Measurements from ENCODE around the gene DNAH11.
"Not testable (repeated sequence)": the region's sequence is repeated elsewhere in the genome, so short reads cannot be mapped to it uniquely, and the experiment has no call there.

Gene DNAH11

GRCh38 chr7:21624320-21624719, 81.5 kb downstream of the DNAH11 start:
- no peak for DNase-seq

DNA sequence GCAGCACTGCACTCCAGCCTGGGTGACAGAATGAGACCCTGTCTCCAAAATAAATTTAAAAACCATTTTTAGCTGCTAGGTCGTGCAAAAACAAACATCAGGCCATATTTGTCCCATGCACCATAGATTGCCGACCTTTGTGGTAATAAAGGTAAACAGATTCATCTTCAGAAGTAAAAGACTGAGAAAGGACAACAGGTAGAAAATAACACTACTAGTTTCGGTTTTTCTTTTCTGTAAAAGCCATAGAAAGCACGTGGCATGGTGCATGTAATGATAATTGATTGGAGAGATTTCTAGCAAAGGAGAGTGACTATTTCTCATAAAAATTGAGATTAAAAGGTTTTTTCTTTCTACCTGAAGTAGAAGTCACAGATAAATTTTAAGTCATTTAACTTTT, 93.9 kb downstream of the DNAH11 start:
- DNase-seq: no peak

GRCh38 chr7:21639206-21639868, 96.5 kb downstream of the DNAH11 start:
- no peak for DNase-seq

DNA sequence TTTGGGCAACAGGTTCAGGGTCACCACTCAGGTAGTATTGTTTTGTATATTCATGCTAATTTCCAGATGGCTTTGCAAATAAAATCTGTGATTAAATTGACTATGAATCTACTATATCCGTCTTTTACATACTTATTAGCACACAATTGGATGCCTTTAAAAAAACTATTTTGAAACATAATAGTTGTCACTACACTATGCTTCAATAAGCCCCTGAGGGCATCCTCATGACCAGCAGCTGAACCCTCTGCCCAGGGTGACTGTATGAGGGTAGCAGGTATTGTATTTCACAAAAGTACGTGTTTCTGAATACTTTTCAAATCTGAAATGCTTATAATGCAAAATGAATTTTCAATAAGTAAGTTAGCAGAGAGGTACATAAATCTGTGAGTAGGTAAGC, 97.3 kb downstream of the DNAH11 start:
- DNase-seq: no peak

GRCh38 chr7:21641546-21641945, 98.7 kb downstream of the DNAH11 start:
- DNase-seq: no peak

DNA sequence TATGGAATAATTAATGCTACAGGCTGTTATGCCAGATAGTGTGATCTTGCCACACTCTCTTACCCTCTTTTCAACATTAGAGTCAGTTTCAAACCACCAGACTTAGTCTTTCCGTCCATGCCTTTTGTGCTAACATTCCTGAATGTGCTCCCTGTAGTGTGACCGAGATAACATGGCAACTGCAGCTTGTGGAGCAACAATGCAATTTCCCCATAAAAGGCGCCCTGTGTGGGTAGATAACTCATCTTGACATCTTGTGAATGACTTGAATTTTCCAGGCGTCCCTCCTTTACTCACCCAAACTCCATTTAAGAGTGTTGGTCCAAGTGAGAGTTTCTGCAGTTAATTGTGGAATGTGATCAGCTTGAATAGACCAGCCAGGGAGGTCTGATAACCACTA, 99.6 kb downstream of the DNAH11 start:
- DNase-seq: no peak

DNA sequence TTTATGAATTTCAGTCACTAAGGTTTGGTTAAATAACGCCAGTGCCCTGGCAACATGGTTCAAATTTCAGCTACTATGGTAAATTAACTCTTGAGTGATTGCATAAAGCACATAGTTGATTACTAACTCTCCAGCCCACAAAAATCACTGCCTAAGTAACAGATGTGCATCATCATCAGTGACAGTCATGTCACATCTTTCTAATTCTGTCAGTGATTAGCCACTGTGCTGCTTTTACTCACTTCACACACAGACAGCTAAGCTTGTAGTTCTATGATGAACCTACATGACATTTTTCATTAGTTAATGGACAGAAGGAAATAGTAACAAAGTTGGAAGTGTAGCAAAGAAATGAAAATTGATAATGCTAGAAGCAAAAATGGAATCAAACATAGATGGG, 108.9 kb downstream of the DNAH11 start:
- DNase-seq: no peak

DNA sequence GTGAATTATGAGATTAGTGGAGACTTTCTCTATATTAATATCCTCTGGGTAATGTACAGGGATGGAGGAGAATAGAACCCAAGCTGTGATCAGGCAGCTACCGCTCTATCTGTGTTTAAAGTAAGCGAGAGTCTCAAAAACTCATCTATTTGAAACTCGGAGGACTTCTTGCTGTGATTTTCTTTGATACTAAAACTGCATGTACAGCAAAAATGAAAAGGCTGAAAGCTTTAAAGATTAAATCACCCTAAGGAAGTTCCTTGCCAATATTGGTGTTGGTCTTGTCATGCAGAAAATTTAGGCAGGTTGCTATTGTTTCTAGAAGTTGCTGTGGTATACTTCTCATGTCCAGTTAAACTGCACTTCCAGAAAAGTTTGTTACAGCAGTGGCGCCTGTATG, 110.8 kb downstream of the DNAH11 start:
- DNase-seq: no peak

DNA sequence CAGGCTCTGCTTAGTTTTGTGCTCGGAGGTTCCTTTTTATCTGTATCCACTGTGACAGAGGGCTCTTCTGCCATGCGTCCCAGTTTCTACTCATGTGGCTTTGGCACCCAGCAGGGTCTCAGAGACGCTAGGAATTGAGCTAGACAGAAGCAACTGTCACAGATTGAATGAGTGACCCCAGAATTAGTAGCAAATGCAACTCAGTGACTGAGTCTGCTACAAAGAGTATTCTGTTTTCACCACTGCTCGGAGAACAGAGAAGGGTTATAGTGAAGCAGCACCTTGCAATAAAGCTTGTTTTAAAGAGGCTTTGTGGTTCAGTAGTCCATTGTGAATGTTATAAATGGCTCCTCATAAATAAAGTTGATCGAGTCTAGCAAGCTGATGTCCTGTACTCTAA, 113.2 kb downstream of the DNAH11 start:
- DNase-seq: no peak

DNA sequence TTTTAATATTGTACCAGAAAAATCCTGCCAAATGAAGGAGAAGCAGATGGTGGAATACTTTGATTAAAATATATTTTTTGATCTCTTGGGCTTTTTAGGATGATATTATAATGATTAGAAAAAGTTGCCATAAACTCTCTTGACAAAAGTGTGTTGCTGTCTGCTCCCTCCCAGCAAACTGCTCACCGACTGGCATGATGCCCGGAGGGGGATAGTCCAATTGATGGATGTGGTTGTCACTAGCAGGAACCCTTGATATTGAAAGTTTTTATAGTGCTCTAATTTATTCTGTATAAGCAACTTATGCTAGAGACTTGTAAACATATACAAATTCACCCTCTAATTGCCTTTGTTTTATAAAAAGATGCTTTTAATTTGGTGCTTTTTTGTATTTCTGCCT, 114.0 kb downstream of the DNAH11 start:
- DNase-seq: peak; percentile 34

DNA sequence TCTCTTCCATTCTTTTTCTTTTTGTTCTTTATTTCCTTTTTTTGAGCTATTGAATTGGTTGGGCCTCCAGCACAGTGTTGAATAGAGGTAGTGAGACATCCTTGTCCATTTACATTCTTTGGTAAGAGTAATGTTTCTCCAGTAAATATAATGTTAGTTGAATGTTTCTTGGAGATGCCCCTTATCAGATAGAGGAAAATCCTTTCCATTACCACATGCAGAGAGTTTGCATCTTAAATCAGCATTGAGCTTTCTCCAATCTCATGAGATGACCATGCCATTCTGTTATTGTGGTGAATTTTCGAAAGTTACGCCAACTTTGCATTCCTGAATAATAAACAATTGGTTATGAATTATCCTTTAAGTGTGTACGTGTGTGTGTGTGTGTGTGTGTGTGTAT, 127.7 kb downstream of the DNAH11 start:
- DNase-seq: no peak

DNA sequence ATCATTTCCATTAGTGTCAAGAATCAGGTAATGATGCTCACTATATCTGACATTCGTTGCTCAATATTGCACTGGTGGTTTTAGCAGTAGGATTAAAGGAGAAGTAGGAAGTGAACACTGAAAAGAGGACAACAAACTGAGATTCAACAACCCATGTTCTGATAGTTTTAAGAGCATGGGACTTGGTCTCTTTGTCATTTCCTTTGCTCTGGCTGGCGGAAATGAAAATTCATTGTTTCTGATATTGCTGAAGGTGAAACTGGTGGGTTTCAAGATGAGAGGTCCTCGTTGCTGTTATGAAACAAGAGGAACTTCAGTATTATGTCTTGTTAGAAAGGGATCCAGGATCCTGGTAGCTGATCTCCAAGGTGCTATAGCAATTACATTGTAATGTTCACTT, 129.0 kb downstream of the DNAH11 start:
- DNase-seq: no peak

- no peak for DNase-seq
Observed at GRCh38 chr7:21675255-21675654, 132.4 kb downstream of the DNAH11 start.

DNA sequence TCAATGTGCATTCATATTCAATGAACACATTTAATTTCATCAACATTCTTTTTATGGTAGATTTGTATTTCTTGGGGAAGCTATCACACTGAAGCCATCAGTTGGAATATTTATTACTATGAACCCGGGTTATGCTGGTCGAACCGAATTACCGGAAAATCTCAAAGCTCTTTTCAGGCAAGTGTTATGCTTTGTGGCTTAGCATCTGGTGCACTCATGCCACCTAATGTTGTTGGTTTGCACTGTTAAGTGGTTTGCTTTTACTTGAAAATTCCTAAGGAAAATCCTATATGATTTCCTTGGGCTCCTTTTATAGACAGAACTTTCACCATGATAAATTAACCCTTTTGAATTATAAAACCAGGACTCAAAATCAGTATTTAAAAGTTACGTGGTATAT, 147.9 kb downstream of the DNAH11 start:
- DNase-seq: no peak

DNA sequence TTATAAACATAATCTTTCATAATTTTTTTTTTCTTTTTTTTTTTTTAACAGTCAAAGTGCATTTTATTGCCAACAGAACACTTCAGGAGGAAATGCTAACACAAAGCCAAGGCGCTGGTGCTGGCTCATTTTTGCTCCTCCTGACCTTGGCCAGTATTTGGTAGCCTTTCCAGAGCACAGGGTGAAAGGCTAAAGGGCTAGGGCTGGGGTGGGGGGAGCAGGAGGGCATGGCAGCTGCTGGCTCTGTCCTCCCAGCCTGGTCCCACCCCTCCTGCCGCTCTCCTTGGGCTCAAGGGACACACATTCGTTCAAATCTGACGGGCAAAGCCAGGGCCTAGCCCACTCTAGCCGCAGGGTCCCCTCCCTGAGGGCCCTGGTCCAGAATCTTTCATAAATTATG, 148.3 kb downstream of the DNAH11 start:
- DNase-seq: not testable (repeated sequence)

DNA sequence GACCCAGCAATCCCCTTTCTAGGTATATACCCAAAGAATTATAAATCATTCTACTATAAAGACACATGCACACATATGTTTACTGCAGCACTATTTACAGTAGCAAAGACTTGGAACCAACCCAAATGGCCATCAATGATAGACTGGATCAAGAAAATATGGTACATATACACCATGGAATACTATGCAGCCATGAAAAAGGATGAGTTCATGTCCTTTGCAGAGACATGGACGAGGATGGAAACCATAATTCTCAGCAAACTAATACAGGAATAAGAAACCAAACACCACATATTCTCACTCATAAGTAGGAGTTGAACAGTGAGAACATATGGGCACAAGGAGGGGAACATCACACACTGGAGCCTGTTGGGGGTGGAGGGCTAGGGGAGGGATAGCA, 157.7 kb downstream of the DNAH11 start:
- DNase-seq: not testable (repeated sequence)

DNA sequence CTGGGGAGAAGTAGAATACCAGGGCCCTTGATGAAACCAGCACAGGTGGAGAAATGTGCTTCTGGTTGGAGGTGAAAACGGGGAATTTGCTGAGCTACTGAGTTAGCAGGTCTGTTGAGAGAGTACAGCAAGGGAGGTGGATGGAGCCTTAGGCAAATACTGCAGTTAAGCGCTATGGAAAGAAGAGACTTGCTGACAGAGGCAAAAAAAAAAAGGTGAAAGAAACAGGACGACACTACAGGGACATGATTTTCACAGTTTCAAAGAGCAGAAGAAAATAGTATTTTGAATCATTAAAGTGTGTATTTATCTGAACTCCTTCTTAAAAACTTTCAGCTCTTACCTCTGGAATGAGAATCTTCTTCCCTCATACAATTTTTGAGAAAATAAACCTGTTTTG, 159.5 kb downstream of the DNAH11 start:
- DNase-seq: no peak

DNA sequence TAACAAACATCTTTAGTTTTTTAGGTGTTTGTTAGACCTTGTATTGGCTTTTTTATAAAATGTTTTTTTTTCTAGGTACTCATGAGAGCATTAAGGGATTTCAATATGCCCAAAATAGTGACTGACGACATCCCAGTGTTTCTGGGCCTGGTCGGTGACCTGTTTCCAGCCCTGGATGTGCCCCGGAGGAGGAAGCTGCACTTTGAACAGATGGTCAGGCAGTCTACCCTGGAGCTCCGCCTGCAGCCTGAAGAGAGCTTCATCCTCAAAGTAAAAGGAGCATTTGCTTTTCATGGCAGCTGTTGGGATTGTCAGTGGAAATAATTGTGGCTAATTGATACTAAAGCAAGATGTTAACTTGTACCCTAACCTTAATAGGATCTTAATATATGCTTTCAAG, 161.5 kb downstream of the DNAH11 start:
- no peak for DNase-seq

DNA sequence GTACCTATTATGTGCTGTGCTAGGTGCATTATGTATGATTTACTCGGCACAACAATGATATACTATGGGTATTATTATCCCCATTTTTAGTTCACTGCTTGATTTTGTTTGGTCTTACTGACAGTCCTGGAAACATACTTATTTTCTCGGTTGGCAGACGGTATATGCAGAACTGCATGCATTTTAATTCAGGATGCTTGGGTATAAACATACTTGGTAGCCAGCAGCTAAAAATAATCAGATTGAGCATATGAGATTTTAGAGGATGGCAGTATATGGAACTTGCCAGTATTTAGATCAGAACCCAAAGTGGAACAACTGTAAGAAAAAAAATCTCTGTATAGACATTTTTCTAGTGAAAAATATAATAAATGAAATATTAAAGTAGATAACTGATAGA, 163.3 kb downstream of the DNAH11 start:
- DNase-seq: no peak

DNA sequence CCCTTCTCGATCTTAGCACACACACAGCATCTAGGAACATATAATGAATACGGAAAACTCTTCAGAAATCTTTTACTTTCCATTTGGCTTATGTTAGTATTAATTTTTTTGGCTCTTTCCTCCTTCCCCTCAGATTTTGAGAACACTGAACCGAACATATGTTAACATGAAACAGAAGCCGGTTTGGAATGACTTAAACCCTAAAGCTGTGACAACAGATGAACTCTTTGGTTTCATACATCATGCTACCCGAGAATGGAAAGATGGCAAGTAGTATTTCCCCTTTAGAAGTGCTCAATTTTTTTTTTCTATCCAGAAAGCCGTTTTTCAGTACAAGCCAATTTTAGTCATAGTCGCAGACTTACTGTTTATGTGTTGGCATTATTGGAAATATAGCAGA, 164.7 kb downstream of the DNAH11 start:
- DNase-seq: no peak

DNA sequence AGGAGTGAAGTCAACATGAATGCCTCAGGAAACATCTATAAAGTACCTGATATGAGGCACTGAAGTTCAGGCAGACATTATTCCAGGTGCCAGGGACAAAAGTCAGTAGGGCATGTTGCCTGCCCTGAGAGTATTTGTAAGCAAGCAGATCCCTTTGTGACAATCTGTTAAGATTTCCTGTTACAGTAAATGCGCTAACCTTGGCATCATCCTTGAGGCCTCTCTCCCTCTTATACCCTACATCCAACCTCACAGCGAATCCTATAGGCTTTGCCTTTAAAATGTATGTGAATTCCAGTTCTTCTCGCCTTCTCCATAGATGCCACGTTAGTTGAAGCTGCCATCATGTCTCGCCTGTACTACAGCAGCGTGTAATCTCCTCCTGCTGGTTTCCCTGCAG, 165.3 kb downstream of the DNAH11 start:
- DNase-seq: no peak

DNA sequence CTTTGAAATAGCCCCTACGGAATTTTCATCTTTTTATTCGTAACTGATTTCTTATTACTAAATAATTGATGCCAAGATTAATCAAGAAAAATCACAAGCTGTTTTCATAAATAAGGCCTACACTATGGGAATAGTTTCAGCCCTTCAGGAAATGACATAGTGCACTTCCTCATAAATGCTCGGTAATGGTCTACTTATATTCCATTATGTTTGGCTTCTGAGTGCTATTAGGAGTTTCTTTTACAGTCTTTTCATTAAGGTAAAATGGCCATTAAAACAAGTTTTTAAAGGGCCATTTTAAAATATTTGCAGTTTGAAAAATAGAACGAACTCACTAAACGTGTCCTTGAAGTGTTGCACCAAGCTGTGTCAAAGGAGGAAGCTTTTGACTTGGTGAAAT, 174.5 kb downstream of the DNAH11 start:
- DNase-seq: no peak

- DNase-seq: no peak
Observed at GRCh38 chr7:21718391-21718790, 175.6 kb downstream of the DNAH11 start.

DNA sequence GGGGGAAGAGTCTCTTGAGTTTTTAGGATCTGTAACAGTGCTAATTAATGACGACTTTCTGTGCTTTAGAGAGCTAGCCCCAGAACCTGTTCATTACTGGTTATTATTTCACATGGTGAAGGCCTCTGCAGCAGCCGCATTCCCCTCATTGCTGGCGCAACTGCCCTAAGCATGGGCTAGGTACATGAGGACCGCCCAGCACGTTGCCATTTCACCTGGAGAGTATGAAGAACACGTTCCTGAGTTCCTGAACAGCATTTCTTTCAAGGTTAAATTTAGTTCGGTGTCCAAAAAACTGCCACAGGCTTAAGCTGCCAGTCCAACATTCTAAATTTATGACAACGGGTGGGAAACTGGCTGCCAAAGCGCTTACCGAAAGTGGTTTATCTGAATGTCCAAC, 177.0 kb downstream of the DNAH11 start:
- DNase-seq: no peak

DNA sequence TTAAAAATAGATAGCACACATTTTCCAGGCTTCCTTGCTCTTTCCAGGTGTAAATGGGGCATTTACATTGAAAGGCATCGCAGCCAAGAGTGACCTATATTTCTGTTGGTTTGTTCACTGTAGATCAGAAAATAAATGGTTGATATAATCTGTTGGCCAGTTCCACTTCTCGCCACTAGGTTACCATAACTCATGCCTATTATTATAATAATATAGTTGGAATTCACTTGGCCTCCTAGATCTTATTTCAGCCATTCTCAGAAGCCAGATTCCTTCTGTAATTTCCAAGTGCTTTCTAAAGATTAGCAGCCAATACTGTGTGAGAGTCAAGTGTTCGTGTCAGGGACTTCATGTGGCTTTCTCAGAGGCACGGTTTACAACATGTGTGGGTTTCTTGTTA, 179.5 kb downstream of the DNAH11 start:
- no peak for DNase-seq

- DNase-seq: no peak
Observed at GRCh38 chr7:21724562-21724961, 181.7 kb downstream of the DNAH11 start.

Data from NCI-H1105 (cell line).